ENCODE data around the gene AFF4.

Gene AFF4

GRCh38 chr5:132828846-132829494 lies 134.5 kb downstream of the AFF4 start:
- ATAC-seq: no peak
- TF ChIP-seq GLIS3 (CRISPR knock-in tag; IDR thresholded peaks at IDR 0.05) (no peak), POU6F1 (CRISPR knock-in tag; IDR thresholded peaks at IDR 0.05; ENCODE audit: borderline replicate concordance, low read depth) (no peak), CREB5 (CRISPR knock-in tag; IDR thresholded peaks at IDR 0.05; ENCODE audit: low read depth) (no peak), PATZ1 (CRISPR knock-in tag; IDR thresholded peaks at IDR 0.05; ENCODE audit: borderline replicate concordance) (no peak), TOX (CRISPR knock-in tag; IDR thresholded peaks at IDR 0.05; ENCODE audit: borderline replicate concordance) (no peak), TSHZ2 (CRISPR knock-in tag; IDR thresholded peaks at IDR 0.05) (no peak), BACH2 (CRISPR knock-in tag; IDR thresholded peaks at IDR 0.05; ENCODE audit: borderline replicate concordance) (no peak)

GRCh38 chr5:132827943-132828673 lies 135.3 kb downstream of the AFF4 start:
- no peak for TF ChIP-seq PATZ1 (CRISPR knock-in tag; IDR thresholded peaks at IDR 0.05; ENCODE audit: borderline replicate concordance)
- TF ChIP-seq ARNTL (CRISPR knock-in tag; IDR thresholded peaks at IDR 0.05; ENCODE audit: borderline replicate concordance, low read depth): no peak
- TF ChIP-seq PPARA (CRISPR knock-in tag; IDR thresholded peaks at IDR 0.05; ENCODE audit: borderline replicate concordance): no peak
- TF ChIP-seq ZNF8 (CRISPR knock-in tag; IDR thresholded peaks at IDR 0.05): no peak
- TF ChIP-seq CREB5 (CRISPR knock-in tag; IDR thresholded peaks at IDR 0.05; ENCODE audit: low read depth): no peak
- no peak for TF ChIP-seq ZFP30 (CRISPR knock-in tag; IDR thresholded peaks at IDR 0.05)
- no peak for TF ChIP-seq ZNF565 (CRISPR knock-in tag; conservative IDR thresholded peaks at IDR 0.05; ENCODE audit: low read depth)
- TF ChIP-seq TCF4 (CRISPR knock-in tag; IDR thresholded peaks at IDR 0.05; ENCODE audit: borderline replicate concordance): no peak
- TF ChIP-seq GLIS3 (CRISPR knock-in tag; IDR thresholded peaks at IDR 0.05): no peak
- TF ChIP-seq ZFP3 (CRISPR knock-in tag; IDR thresholded peaks at IDR 0.05): no peak
- no peak for TF ChIP-seq SNAI2 (CRISPR knock-in tag; IDR thresholded peaks at IDR 0.05)
- TF ChIP-seq ESRRG (CRISPR knock-in tag; IDR thresholded peaks at IDR 0.05): no peak
- no peak for TF ChIP-seq BACH2 (CRISPR knock-in tag; IDR thresholded peaks at IDR 0.05; ENCODE audit: borderline replicate concordance)
- no peak for TF ChIP-seq OSR1 (CRISPR knock-in tag; IDR thresholded peaks at IDR 0.05)
- TF ChIP-seq CSRNP3 (CRISPR knock-in tag; IDR thresholded peaks at IDR 0.05): no peak
- TF ChIP-seq ZNF70 (CRISPR knock-in tag; IDR thresholded peaks at IDR 0.05): no peak
- no peak for TF ChIP-seq CSDC2 (CRISPR knock-in tag; IDR thresholded peaks at IDR 0.05)
- ATAC-seq: no peak
